Vagina (tissue), 2 donors: ENCODE results near the gene TYMS.

Experiments
- POLR2A ChIP-seq, 2 donors: fragments of 450-650 bp; IDR thresholded peaks; one replicate each; pipeline ENCODE4 v1.6.1; 2017; ENCODE audit warnings: antibody characterized with exemption in 2 of 2, mild to moderate bottlenecking in 2 of 2, moderate library complexity in 2 of 2
- TF ChIP-seq, protein P1 (sequence below), 3 experiments: fragments of 450-650 bp in 2 of 3; fragments of 200-600 bp in 1 of 3; sonication (generic) in 1 of 3; IDR thresholded peaks; one replicate each; pipeline ENCODE4 v1.5.1; 2017 to 2019; ENCODE audit warnings: antibody characterized with exemption in 3 of 3, mild to moderate bottlenecking in 2 of 3, moderate library complexity in 2 of 3

DNA sequence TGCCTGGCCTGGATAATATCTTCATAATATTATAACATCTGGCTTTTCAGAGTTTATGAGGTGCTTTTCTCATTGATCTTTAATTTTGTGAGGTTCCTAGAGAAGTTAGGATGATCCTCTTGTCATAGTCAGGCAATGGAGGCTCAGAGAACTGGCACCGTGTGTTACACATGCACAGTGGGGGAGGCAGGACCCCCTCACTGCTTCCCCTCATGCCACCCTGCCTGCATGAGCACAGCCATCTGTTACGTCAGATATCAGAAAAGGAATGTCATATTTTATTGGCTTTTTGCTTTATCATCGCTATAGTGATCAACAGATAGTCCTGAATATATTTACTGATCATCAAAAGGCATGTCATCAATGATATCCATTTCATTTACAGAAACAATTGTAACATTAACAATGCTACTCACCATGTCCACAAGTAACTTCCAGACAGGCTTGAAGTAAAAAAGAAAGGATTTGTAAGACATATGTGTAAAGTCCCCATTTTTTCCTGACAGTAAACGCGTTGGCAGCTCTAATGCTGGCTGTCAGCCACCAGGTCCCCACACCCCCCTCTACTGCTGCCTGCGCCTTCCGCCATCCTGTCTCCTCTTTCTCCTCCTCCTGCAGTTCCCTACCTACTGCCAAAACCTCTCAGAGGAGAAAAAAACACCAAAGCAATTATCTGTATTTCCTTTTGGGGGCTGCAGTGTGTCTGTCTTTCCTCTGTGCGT, 36.2 kb downstream of the TYMS start:
- TF ChIP-seq, protein P1, sequence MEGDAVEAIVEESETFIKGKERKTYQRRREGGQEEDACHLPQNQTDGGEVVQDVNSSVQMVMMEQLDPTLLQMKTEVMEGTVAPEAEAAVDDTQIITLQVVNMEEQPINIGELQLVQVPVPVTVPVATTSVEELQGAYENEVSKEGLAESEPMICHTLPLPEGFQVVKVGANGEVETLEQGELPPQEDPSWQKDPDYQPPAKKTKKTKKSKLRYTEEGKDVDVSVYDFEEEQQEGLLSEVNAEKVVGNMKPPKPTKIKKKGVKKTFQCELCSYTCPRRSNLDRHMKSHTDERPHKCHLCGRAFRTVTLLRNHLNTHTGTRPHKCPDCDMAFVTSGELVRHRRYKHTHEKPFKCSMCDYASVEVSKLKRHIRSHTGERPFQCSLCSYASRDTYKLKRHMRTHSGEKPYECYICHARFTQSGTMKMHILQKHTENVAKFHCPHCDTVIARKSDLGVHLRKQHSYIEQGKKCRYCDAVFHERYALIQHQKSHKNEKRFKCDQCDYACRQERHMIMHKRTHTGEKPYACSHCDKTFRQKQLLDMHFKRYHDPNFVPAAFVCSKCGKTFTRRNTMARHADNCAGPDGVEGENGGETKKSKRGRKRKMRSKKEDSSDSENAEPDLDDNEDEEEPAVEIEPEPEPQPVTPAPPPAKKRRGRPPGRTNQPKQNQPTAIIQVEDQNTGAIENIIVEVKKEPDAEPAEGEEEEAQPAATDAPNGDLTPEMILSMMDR (IDR thresholded peaks at IDR 0.05) = no peak
- TF ChIP-seq POLR2A (IDR thresholded peaks at IDR 0.05) = no peak
